ENCODE results near the gene NFIA.

NFIA gene

GRCh38 chr1:61122389-61122788 is 40.0 kb downstream of the NFIA start (continued):
- TF ChIP-seq ZNF660 (tag by site-specific recombination; IDR thresholded peaks at IDR 0.05), result no peak

- no peak overlapping the region for H3K4me3 ChIP-seq (ENCODE audit: low read depth, low read length)
- H3K36me3 ChIP-seq (ENCODE audit: control insufficient read depth in 2 of 2, insufficient read depth in 1 of 2, low read length in 2 of 2), result no peaks in the 10 kb centered on the region
- ChIA-PET CTCF (interaction anchor here (0.6 kb wide), 1 partner anchor 132 kb away, joined by 3 read pairs; no protein-coding TSS in a partner anchor), POLR2A (no interaction called here)
- no peak overlapping the region for H3K27ac ChIP-seq (ENCODE audit: extremely low read depth, low read depth, low read length)
- TF ChIP-seq ZFP37 (tag by site-specific recombination; IDR thresholded peaks at IDR 0.05) (no peak), ZNF148 (tag by site-specific recombination; IDR thresholded peaks at IDR 0.05; ENCODE audit: borderline replicate concordance) (no peak), ZNF433 (tag by site-specific recombination; IDR thresholded peaks at IDR 0.05; ENCODE audit: low read depth) (no peak), ZBTB44 (tag by site-specific recombination; IDR thresholded peaks at IDR 0.05) (no peak), KLF17 (tag by site-specific recombination; IDR thresholded peaks at IDR 0.05) (no peak), KLF1 (tag by site-specific recombination; IDR thresholded peaks at IDR 0.05) (no peak), KLF10 (tag by site-specific recombination; IDR thresholded peaks at IDR 0.05) (no peak), ZBTB21 (tag by site-specific recombination; IDR thresholded peaks at IDR 0.05) (no peak), ZSCAN23 (tag by site-specific recombination; IDR thresholded peaks at IDR 0.05) (no peak), ZBTB17 (tag by site-specific recombination; IDR thresholded peaks at IDR 0.05) (no peak), ZNF140 (tag by site-specific recombination; IDR thresholded peaks at IDR 0.05) (no peak), ZNF48 (tag by site-specific recombination; IDR thresholded peaks at IDR 0.05) (no peak), ZNF394 (tag by site-specific recombination; IDR thresholded peaks at IDR 0.05; ENCODE audit: borderline replicate concordance) (no peak), ZNF10 (tag by site-specific recombination; IDR thresholded peaks at IDR 0.05) (no peak), ZNF510 (tag by site-specific recombination; IDR thresholded peaks at IDR 0.05; ENCODE audit: insufficient replicate concordance) (no peak), ZNF645 (tag by site-specific recombination; IDR thresholded peaks at IDR 0.05) (no peak), KLF9 (tag by site-specific recombination; IDR thresholded peaks at IDR 0.05; ENCODE audit: low read depth) (no peak)
- H3K9me3 ChIP-seq (ENCODE audit: control insufficient read depth, insufficient read depth, low read depth, low read length), result no peaks in the 10 kb centered on the region
- H3K4me1 ChIP-seq (ENCODE audit: control insufficient read depth, insufficient read depth, low read length), result peaks cover 14% of the 10 kb centered on the region
Measured at GRCh38 chr1:61123326-61123725, 41.0 kb downstream of the NFIA start.

GRCh38 chr1:61124078-61124477 is 41.7 kb downstream of the NFIA start:
- no peaks in the 10 kb centered on the region for H3K9me3 ChIP-seq (ENCODE audit: control insufficient read depth, insufficient read depth, low read depth, low read length)
- no peaks in the 10 kb centered on the region for H3K36me3 ChIP-seq (ENCODE audit: control insufficient read depth in 2 of 2, insufficient read depth in 1 of 2, low read length in 2 of 2)
- no peak for TF ChIP-seq ZNF639 (tag by site-specific recombination; IDR thresholded peaks at IDR 0.05)
- no peak for TF ChIP-seq ZNF677 (tag by site-specific recombination; IDR thresholded peaks at IDR 0.05)
- no peak for TF ChIP-seq ZNF324 (tag by site-specific recombination; IDR thresholded peaks at IDR 0.05)
- no peak for TF ChIP-seq ZNF707 (tag by site-specific recombination; IDR thresholded peaks at IDR 0.05)
- TF ChIP-seq ZEB2 (tag by site-specific recombination; IDR thresholded peaks at IDR 0.05), result no peak
- TF ChIP-seq ZNF560 (tag by site-specific recombination; IDR thresholded peaks at IDR 0.05; ENCODE audit: borderline replicate concordance), result no peak
- TF ChIP-seq ZBTB44 (tag by site-specific recombination; IDR thresholded peaks at IDR 0.05), result no peak
- no peak overlapping the region for H3K27ac ChIP-seq (ENCODE audit: extremely low read depth, low read depth, low read length)
- H3K4me3 ChIP-seq (ENCODE audit: low read depth, low read length), result no peak overlapping the region
- peaks cover 14% of the 10 kb centered on the region for H3K4me1 ChIP-seq (ENCODE audit: control insufficient read depth, insufficient read depth, low read length)
- POLR2A ChIA-PET, result no interaction called here
- CTCF ChIA-PET, result interaction anchor here (0.5 to 0.7 kb wide), 3 partner anchors 17 to 215 kb away, joined by 3 to 5 read pairs (median 3); no protein-coding TSS in a partner anchor

Measured in HEK293 (cell line).